HFFc6 (cell line): Measurements from ENCODE around the gene PIGV. TPM values are rescaled to one million over a fixed set of nuclear protein-coding genes. Genes with fewer than 3 reads are reported as not detected.
A peak's percentile ranks its signal among the peaks of the same experiment; 100 is the strongest.

Source experiments
- DNase-seq: peaks from one replicate; pipeline ENCODE4 v3.0.0-alpha.2; 2018
- H3K27ac Mint-ChIP-seq: 2 replicates; pipeline ENCODE4 v1.8.0; 2020; ENCODE audit warnings: mild to moderate bottlenecking, mixed read lengths
- H3K27me3 Mint-ChIP-seq: 2 replicates; pipeline ENCODE4 v1.8.0; 2021; ENCODE audit warnings: mild to moderate bottlenecking, moderate library complexity, mixed read lengths; ENCODE audit not compliant: insufficient read depth
- H3K36me3 Mint-ChIP-seq: 2 replicates; pipeline ENCODE4 v1.8.0; 2021; ENCODE audit warnings: low read depth, mixed read lengths
- H3K4me1 Mint-ChIP-seq: 2 replicates; pipeline ENCODE4 v1.8.0; 2020; ENCODE audit warnings: low read depth, mixed read lengths
- H3K4me3 Mint-ChIP-seq: 2 replicates; pipeline ENCODE4 v1.8.0; 2020; ENCODE audit warnings: mild to moderate bottlenecking, moderate library complexity, mixed read lengths
- H3K9me3 Mint-ChIP-seq: 2 replicates; pipeline ENCODE4 v1.8.0; 2020; ENCODE audit warnings: mild to moderate bottlenecking, mixed read lengths
- CTCF ChIP-seq: fragments of 200-600 bp; sonication (generic); IDR thresholded peaks from 2 replicates; pipeline ENCODE4 v1.5.0; 2021; ENCODE audit warnings: antibody characterized with exemption, mild to moderate bottlenecking
- total RNA-seq, 6 experiments: library from RNA; stranded (reverse); fragmentation: NEBNext Ultra II Directional; extraction: Animal tissue kit (Norgen Biotek cat#: 25700); gene quantifications; 2 replicates in 1 of 6; 3 replicates in 5 of 6; pipeline ENCODE4 v1.2.3, GENCODE V29; 2021

Gene PIGV
- total RNA-seq, 6 experiments from 2014 or later, result 11.5 to 16.4 (median 13.6) TPM

DNA sequence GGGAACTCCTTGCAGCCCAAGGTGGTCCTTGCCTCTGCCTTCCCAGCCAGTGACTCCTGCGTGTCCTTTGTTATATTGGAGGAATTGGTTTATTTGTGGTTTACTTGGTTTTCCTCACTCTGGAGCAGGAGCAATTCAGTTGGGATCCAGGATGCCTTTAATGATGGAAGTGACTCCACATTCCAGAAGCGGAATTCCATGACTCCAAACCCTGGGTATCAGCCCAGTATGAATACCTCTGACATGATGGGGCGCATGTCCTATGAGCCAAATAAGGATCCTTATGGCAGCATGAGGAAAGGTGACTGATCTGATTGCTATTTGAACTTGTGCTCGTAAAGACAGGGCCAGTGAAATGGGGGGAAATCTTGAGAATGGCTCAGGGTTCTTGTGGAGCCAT lies 15.1 kb upstream of the PIGV start:
- peaks cover 75% of the 10 kb centered on the region for H3K4me1 Mint-ChIP-seq
- peak; percentile 98 for DNase-seq
- H3K27ac Mint-ChIP-seq, result peak overlapping the region; percentile 100
- peak overlapping the region; percentile 82 for H3K4me3 Mint-ChIP-seq
- H3K36me3 Mint-ChIP-seq, result peaks cover 73% of the 10 kb centered on the region
- no peaks in the 10 kb centered on the region for H3K9me3 Mint-ChIP-seq
- no peak for TF ChIP-seq CTCF
- H3K27me3 Mint-ChIP-seq, result peaks cover 7% of the 10 kb centered on the region

- Mint-ChIP-seq H3K4me1 (peaks cover 57% of the 10 kb centered on the region), H3K27me3 (peaks cover 8% of the 10 kb centered on the region), H3K27ac (peak overlapping the region; percentile 100), H3K9me3 (no peaks in the 10 kb centered on the region), H3K4me3 (peak overlapping the region; percentile 9; the same call in 1 of the 2 replicates), H3K36me3 (peaks cover 71% of the 10 kb centered on the region)
- TF ChIP-seq CTCF, result 0 out of 2 replicates have a peak, but pooled peaks have one; percentile 12
- no peak for DNase-seq
These were observed 13.3 kb upstream of the PIGV start for GRCh38 chr1:26774462-26774861.

GRCh38 chr1:26775666-26776065 lies 12.1 kb upstream of the PIGV start:
- Mint-ChIP-seq H3K4me1 (peaks cover 47% of the 10 kb centered on the region), H3K9me3 (no peaks in the 10 kb centered on the region), H3K27ac (peak overlapping the region; percentile 55), H3K36me3 (peaks cover 73% of the 10 kb centered on the region), H3K4me3 (no peak overlapping the region), H3K27me3 (peaks cover 7% of the 10 kb centered on the region)
- no peak for DNase-seq
- no peak for TF ChIP-seq CTCF

- Mint-ChIP-seq H3K9me3 (no peaks in the 10 kb centered on the region), H3K36me3 (peaks cover 82% of the 10 kb centered on the region), H3K4me3 (no peak overlapping the region), H3K4me1 (peaks cover 43% of the 10 kb centered on the region), H3K27me3 (peaks cover 4% of the 10 kb centered on the region; the same call in 1 of the 2 replicates), H3K27ac (peak overlapping the region; percentile 11; the same call in 1 of the 2 replicates)
- DNase-seq, result no peak
- TF ChIP-seq CTCF, result no peak
These were observed 8.6 kb upstream of the PIGV start for GRCh38 chr1:26779098-26779668.

DNA sequence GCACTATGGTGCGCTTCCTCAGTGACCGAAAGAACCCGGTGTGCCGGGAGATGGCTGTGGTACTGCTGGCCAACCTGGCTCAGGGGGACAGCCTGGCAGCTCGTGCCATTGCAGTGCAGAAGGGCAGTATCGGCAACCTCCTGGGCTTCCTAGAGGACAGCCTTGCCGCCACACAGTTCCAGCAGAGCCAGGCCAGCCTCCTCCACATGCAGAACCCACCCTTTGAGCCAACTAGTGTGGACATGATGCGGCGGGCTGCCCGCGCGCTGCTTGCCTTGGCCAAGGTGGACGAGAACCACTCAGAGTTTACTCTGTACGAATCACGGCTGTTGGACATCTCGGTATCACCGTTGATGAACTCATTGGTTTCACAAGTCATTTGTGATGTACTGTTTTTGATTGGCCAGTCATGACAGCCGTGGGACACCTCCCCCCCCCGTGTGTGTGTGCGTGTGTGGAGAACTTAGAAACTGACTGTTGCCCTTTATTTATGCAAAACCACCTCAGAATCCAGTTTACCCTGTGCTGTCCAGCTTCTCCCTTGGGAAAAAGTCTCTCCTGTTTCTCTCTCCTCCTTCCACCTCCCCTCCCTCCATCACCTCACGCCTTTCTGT lies 7.3 kb upstream of the PIGV start:
- Mint-ChIP-seq H3K4me1 (peaks cover 51% of the 10 kb centered on the region), H3K4me3 (no peak overlapping the region), H3K9me3 (no peaks in the 10 kb centered on the region), H3K36me3 (peaks cover 72% of the 10 kb centered on the region), H3K27ac (peak overlapping the region; percentile 49; the same call in 1 of the 2 replicates), H3K27me3 (peaks cover 4% of the 10 kb centered on the region; the same call in 1 of the 2 replicates)
- DNase-seq, result no peak
- no peak for TF ChIP-seq CTCF
